Kidney (tissue), 14 donors: ENCODE measurements around the gene LAMTOR5. TPM values are rescaled to one million over a fixed set of nuclear protein-coding genes. Genes with fewer than 3 reads are reported as not detected.
"Not testable (repeated sequence)": the region's sequence is repeated elsewhere in the genome, so short reads cannot be mapped to it uniquely, and the experiment has no call there.

Experiments used
- DNase-seq, 5 donors: peaks; one replicate each; pipeline ENCODE4 v3.0.0-alpha.2; 2013 to 2020
- FAIRE-seq: peaks from 2 replicates; lab custom pipeline; 2012; peaks lifted over from hg19 to GRCh38; lab: Jason Lieb, UNC
- H3K27ac ChIP-seq, 2 donors: one replicate each; pipeline ENCODE4 v1.7.0; 2013; ENCODE audit warnings: low read depth in 2 of 2, low read length in 2 of 2, inconsistent platforms in 1 of 2
- H3K27me3 ChIP-seq: one replicate; pipeline ENCODE4 v1.7.1; 2013; ENCODE audit warnings: low read length, inconsistent platforms; ENCODE audit not compliant: control insufficient read depth, insufficient read depth
- H3K36me3 ChIP-seq, 3 donors: one replicate each; pipeline versions ENCODE4 v1.7.0 to v1.7.1; 2013; ENCODE audit warnings: low read length in 3 of 3, control low read depth in 1 of 3, inconsistent platforms in 1 of 3; ENCODE audit not compliant: insufficient read depth in 3 of 3, control insufficient read depth in 2 of 3
- H3K4me1 ChIP-seq, 3 donors: one replicate each; pipeline versions ENCODE4 v1.7.0 to v1.7.1; 2013; ENCODE audit warnings: low read length in 3 of 3, inconsistent platforms in 1 of 3, low read depth in 1 of 3; ENCODE audit not compliant: control insufficient read depth in 2 of 3, insufficient read depth in 2 of 3
- H3K4me3 ChIP-seq, 3 donors: one replicate each; pipeline versions ENCODE4 v1.7.0 to v1.8.1; 2013; ENCODE audit warnings: low read length in 3 of 3, control low read depth in 1 of 3, inconsistent platforms in 1 of 3
- H3K9ac ChIP-seq, 3 donors: one replicate each; pipeline versions ENCODE4 v1.7.0 to v1.7.1; 2013; ENCODE audit warnings: low read length in 3 of 3, control low read depth in 1 of 3, inconsistent platforms in 1 of 3
- H3K9me3 ChIP-seq, 3 donors: one replicate each; pipeline versions ENCODE4 v1.7.0 to v1.7.1; 2013; ENCODE audit warnings: low read length in 3 of 3, control low read depth in 1 of 3, inconsistent platforms in 1 of 3; ENCODE audit not compliant: control insufficient read depth in 2 of 3, insufficient read depth in 1 of 3
- CTCF ChIP-seq: IDR thresholded peaks from 3 replicates; pipeline ENCODE4 v1.5.1; 2012; ENCODE audit warnings: mild to moderate bottlenecking, moderate library complexity, borderline replicate concordance; ENCODE audit not compliant: insufficient read depth; ENCODE audit errors: extremely low read depth
- intact Hi-C: fragments of 100-400 bp; cut with DNase I; formaldehyde crosslinking; loops from one replicate; pipeline ENCODE4 v1.11.1; 2022
- polyA plus RNA-seq: library from polyadenylated mRNA; stranded (reverse); fragments of 350-450 nt; fragmentation: Illumina TruSeq; extraction: RNeasy Lipid Tissue Mini Kit (QIAGEN cat#74804); gene quantifications from one replicate; pipeline ENCODE4 v1.2.3, GENCODE V29; 2014; ENCODE audit warnings: low read depth, low replicate concordance; ENCODE audit not compliant: insufficient read depth
- total RNA-seq: library from RNA; stranded (reverse); fragmentation: NEBNext Ultra II Directional; extraction: Animal tissue kit (Norgen Biotek cat#: 25700); gene quantifications from one replicate; pipeline ENCODE4 v1.2.1, GENCODE V29; 2021
- donor health status: control.
- donor health status: control.
- donor health status: control.
- donor health status: control.
- donor health status: control.
- donor health status: DM: yes; HTN: yes; CAD: no.
- donor health status: Normal renal cell carcinoma (clear cell type).

LAMTOR5 gene
- total and polyA plus RNA-seq, 2 donors from 2014 or later = 183 to 600 TPM

- H3K9me3 ChIP-seq = no peaks in the 10 kb centered on the region
- intact Hi-C loops = no loop called here
- H3K9ac ChIP-seq = no peak overlapping the region
- no peak overlapping the region for H3K27ac ChIP-seq
- FAIRE-seq = no peak
- no peaks in the 10 kb centered on the region for H3K4me1 ChIP-seq
- DNase-seq = no peak
- no peak overlapping the region for H3K4me3 ChIP-seq
- TF ChIP-seq CTCF = no peak
- H3K36me3 ChIP-seq = no peaks in the 10 kb centered on the region
- H3K27me3 ChIP-seq = no peaks in the 10 kb centered on the region
Observed at GRCh38 chr1:110418729-110419128, 11.2 kb upstream of the LAMTOR5 start.

GRCh38 chr1:110413045-110413444, 5.6 kb upstream of the LAMTOR5 start:
- not testable (repeated sequence) for H3K9ac ChIP-seq, DNase-seq, FAIRE-seq, H3K4me1 ChIP-seq, H3K9me3 ChIP-seq, H3K4me3 ChIP-seq, H3K27ac ChIP-seq, H3K27me3 ChIP-seq, H3K36me3 ChIP-seq
- intact Hi-C loops = loop anchor here (5.0 kb wide), 1 partner anchor 44 kb away; no protein-coding TSS in a partner anchor

GRCh38 chr1:110412576-110412975, 5.1 kb upstream of the LAMTOR5 start:
- peak; percentile 62 to 82 (median 73) for DNase-seq

GRCh38 chr1:110411173-110411735, 3.8 kb upstream of the LAMTOR5 start:
- Histone ChIP-seq H3K9me3 (no peaks in the 10 kb centered on the region), H3K9ac (no peak overlapping the region), H3K36me3 (no peaks in the 10 kb centered on the region), H3K4me3 (no peak overlapping the region), H3K27me3 (no peaks in the 10 kb centered on the region), H3K27ac (no peak overlapping the region), H3K4me1 (peaks cover 0 to 6% (median 2%) of the 10 kb centered on the region in 3 donors)
- intact Hi-C loops = loop anchor here (5.0 kb wide), 1 partner anchor 46 kb away; no protein-coding TSS in a partner anchor
- DNase-seq = no peak
- FAIRE-seq = no peak
- no peak for TF ChIP-seq CTCF

More at GRCh38 chr1:110412576-110412975, 5.1 kb upstream of the LAMTOR5 start:
- Histone ChIP-seq H3K9me3 (no peaks in the 10 kb centered on the region), H3K36me3 (no peaks in the 10 kb centered on the region), H3K9ac (no peak overlapping the region), H3K27ac (no peak overlapping the region), H3K27me3 (no peaks in the 10 kb centered on the region), H3K4me3 (no peak overlapping the region), H3K4me1 (peaks cover 0 to 6% (median 2%) of the 10 kb centered on the region in 3 donors)
- no peak for FAIRE-seq
- intact Hi-C loops = loop anchor here (5.0 kb wide), 1 partner anchor 45 kb away; no protein-coding TSS in a partner anchor
- TF ChIP-seq CTCF = peak; percentile 66
